Right atrium auricular region (tissue), 2 donors: ENCODE data around the gene KLRC3. TPM values are rescaled to one million over a fixed set of nuclear protein-coding genes. Genes with fewer than 3 reads are reported as not detected.
"Not testable (repeated sequence)": the region's sequence is repeated elsewhere in the genome, so short reads cannot be mapped to it uniquely, and the experiment has no call there.

ENCODE experiments used
- DNase-seq: peaks from one replicate; pipeline ENCODE4 v3.0.0-alpha.2; 2019; ENCODE audit warnings: low spot score
- H3K27ac ChIP-seq, 2 donors: fragments of 200-600 bp; sonication (generic); 1 replicate in 1 of 2; 2 replicates in 1 of 2; pipeline ENCODE4 v1.5.1; 2016 to 2019
- H3K27me3 ChIP-seq, 2 donors: fragments of 200-600 bp; sonication (generic); one replicate each; pipeline versions ENCODE4 v1.5.1 to v1.6.0; 2017 to 2019
- H3K36me3 ChIP-seq: fragments of 200-600 bp; sonication (generic); one replicate; pipeline ENCODE4 v1.5.1; 2016
- H3K4me1 ChIP-seq, 2 donors: fragments of 200-600 bp; sonication (generic); one replicate each; pipeline versions ENCODE4 v1.5.1 to v1.6.0; 2017 to 2019
- H3K4me3 ChIP-seq, 2 donors: fragments of 200-600 bp; sonication (generic); 1 replicate in 1 of 2; 2 replicates in 1 of 2; pipeline ENCODE4 v1.5.1; 2017 to 2019; ENCODE audit warnings: mild to moderate bottlenecking in 1 of 2, moderate library complexity in 1 of 2
- H3K9me3 ChIP-seq, 2 donors: fragments of 200-600 bp; sonication (generic); one replicate each; pipeline ENCODE4 v1.5.1; 2019
- total RNA-seq, 2 donors: library from RNA; depleted of rRNA; stranded (reverse); fragments of >200 nt; gene quantifications; one replicate each; pipeline ENCODE4 v1.1.0, GENCODE V29; 2016
- TF ChIP-seq, protein P1 (sequence below), 2 donors: fragments of 200-600 bp; sonication (generic); IDR thresholded peaks; one replicate each; pipeline ENCODE4 v1.5.1; 2019; ENCODE audit warnings: antibody characterized with exemption in 2 of 2

The KLRC3 gene
- total RNA-seq, 2 donors from 2014 or later, result not detected

DNA sequence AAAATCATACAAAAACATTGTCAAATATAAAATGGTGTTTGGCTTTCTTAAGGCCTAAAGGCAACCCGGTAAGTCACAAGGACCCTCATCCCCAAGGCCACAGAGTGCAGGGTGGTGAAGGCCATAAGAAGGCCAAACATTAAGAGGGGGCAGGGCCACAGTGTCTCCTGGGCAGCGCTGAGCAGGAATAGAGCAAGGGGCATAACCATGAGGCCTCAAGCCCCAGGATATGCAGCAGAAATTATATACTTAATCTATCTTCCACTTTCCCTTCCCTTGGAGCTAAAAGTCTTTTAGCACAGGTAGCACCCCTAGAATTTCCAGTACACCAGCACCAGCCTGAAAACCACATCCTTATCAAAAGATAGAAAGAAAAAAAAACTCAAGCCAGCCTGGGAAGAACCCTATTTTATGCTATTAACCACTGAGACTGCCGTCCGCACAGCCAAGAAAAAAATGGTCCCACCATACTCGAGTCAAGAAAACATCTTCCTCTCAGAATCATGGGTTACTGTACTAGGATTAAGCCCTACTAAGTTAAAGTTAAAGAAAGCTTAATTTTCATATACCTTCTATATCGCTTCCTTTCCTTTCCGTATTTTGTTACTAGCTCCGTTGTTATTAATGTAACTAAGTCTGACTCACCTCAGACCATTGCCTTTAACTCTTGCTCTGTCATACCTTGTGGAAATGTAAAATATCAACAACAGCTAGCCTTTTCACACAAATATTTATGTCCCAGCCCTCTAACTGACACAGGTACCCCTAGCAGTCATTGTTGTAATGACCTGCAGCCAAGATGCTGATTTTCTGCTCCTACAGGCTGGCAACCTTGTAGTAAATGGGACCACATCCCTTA is 50.6 kb downstream of the KLRC3 start:
- TF ChIP-seq, protein P1, sequence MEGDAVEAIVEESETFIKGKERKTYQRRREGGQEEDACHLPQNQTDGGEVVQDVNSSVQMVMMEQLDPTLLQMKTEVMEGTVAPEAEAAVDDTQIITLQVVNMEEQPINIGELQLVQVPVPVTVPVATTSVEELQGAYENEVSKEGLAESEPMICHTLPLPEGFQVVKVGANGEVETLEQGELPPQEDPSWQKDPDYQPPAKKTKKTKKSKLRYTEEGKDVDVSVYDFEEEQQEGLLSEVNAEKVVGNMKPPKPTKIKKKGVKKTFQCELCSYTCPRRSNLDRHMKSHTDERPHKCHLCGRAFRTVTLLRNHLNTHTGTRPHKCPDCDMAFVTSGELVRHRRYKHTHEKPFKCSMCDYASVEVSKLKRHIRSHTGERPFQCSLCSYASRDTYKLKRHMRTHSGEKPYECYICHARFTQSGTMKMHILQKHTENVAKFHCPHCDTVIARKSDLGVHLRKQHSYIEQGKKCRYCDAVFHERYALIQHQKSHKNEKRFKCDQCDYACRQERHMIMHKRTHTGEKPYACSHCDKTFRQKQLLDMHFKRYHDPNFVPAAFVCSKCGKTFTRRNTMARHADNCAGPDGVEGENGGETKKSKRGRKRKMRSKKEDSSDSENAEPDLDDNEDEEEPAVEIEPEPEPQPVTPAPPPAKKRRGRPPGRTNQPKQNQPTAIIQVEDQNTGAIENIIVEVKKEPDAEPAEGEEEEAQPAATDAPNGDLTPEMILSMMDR (IDR thresholded peaks at IDR 0.05), result no peak
- no peak overlapping the region for H3K4me3 ChIP-seq
- H3K4me1 ChIP-seq, result peaks cover 0 to 12% of the 10 kb centered on the region in 2 donors
- DNase-seq, result no peak
- no peak overlapping the region for H3K27ac ChIP-seq
- H3K27me3 ChIP-seq, result no peaks in the 10 kb centered on the region
- H3K9me3 ChIP-seq, result no peaks in the 10 kb centered on the region
- no peaks in the 10 kb centered on the region for H3K36me3 ChIP-seq

DNA sequence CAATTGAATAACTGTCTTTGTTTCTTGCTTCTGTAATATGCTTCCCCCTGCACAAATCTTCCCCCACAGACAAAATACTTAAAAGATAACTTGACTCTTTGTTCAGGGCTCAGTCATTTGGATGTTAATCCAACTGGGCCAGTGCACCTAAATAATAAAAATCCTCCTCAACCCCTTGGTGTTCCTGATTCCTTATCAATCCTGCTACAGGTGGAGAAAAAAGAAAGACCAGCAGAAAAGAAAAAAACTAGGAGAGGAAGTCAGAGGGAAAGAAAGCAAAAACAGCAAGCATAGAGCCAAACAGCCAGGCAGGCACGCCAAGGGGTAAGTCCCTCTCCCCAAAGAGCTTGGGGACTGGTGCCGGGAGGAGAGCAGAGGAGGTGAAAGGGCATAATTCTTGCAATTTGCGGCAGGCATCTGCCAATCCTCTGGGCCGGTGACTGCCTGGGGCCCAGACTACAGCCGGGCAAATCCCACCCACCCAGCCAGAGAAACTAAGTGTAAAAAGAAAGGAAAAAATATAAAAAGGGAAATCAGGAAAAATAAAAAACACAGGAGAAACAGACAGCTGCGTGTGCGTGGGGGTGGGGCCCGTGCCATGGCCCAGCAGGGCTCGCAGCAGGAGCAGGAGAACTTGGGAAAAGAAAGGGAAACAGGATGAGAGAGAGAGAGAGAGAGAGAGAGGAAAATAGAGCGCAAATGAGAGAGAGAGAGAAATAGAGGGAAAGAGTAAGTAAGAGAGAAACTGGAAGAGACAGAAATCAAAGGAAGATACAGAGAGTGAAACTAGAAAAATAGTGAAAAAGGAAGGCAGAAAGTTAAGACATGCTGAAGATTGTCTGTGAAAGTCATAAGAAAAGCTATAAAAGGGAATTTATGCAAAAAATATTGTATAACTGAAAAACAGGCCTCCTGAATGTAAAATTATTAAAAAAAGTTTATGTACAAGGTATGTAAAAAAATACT is 51.9 kb downstream of the KLRC3 start:
- H3K27me3 ChIP-seq, result no peaks in the 10 kb centered on the region
- H3K4me1 ChIP-seq, result peaks cover 0 to 12% of the 10 kb centered on the region in 2 donors
- H3K9me3 ChIP-seq, result no peaks in the 10 kb centered on the region
- no peak for DNase-seq
- TF ChIP-seq, protein P1 (IDR thresholded peaks at IDR 0.05), result no peak
- H3K27ac ChIP-seq, result peak overlapping the region; percentile 38 to 61
- H3K4me3 ChIP-seq, result peak overlapping the region in 1 of 2 donors; percentile 4
- H3K36me3 ChIP-seq, result no peaks in the 10 kb centered on the region

DNA sequence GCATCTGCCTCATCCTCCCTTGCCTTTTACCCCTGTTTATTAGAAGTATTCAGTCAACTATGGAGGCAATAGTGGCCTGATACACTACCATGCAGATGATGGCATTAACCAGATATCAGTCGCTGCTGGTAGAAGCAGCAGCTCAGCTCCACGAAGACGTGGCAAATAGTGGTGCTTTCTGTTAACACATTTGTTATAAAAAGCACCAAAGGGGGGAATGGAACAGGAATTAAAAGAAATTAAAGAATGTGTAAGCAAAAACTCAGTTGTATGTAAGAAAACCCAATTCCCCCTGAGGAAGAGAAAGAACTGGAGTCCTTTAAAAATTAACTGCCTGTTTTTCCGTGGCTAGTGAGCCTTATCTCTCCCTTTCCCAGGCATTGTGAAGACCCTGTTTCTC is 52.7 kb downstream of the KLRC3 start:
- H3K4me3 ChIP-seq, H3K9me3 ChIP-seq, H3K36me3 ChIP-seq, DNase-seq, H3K27ac ChIP-seq, H3K27me3 ChIP-seq: not testable (repeated sequence)
- peaks cover 0 to 12% of the 10 kb centered on the region in 2 donors for H3K4me1 ChIP-seq

DNA sequence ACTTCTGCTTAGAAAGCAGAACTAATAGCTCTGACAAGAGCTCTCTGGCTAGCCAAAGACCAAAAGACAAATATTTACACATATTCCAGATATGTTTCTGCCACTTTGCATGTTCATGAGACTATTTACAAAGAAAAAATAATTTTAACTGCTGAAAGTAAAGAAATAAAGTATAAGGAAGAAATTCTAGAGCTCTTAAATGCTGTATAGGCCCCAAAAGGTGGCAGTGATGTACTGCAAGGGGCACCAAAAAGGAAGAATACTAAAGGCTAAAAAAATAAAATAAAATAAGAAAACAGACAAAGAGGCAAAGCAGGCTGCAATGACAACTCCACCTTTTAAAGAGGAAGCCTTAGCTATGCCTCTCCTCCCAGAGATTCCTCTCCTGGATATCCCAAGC is 53.5 kb downstream of the KLRC3 start:
- Histone ChIP-seq H3K27ac (peak overlapping the region; percentile 84 to 92), H3K4me1 (peaks cover 0 to 13% of the 10 kb centered on the region in 2 donors)

DNA sequence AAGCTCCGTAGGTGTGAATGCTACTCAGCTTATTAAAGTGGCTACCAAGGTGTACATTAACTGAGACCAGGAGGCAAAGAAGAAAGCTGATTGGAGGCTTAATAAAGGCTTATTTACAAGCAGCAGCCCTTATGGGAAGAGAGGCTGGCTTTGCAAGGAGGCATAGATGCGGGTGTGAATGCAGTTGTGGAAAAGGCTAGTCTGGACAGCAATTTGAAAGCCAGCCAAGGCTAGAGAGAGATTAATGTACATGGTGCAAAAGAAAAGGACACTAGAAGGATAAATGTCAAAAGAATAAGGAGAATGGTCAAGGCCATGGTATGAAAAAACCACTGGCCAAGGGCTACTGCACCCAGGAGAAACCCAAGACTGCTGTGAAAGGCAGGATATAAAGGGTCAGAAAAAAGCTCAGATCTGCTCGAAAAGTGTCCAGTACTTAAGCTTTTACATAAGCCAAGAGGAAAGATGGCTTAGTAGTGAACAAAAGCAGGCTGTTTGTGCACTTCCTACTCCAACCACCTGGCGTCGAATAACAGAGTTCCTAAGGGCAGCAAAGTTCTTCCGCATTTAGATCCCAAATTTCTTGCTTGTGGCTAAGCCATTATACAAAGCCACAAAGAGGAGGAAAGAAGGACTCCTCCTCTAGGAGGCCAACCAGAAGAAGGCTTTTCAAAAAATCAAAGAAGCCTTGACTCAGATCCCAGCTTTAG is 54.5 kb downstream of the KLRC3 start:
- Histone ChIP-seq H3K27me3 (no peaks in the 10 kb centered on the region), H3K9me3 (no peaks in the 10 kb centered on the region), H3K27ac (peak overlapping the region; percentile 84 to 92), H3K4me1 (peaks cover 0 to 20% of the 10 kb centered on the region in 2 donors), H3K4me3 (peak overlapping the region; percentile 63 to 67), H3K36me3 (no peaks in the 10 kb centered on the region)
- DNase-seq, result no peak
- TF ChIP-seq, protein P1 (IDR thresholded peaks at IDR 0.05), result peak in 1 of 2 donors; percentile 27

More for the DNA sequence above, 53.5 kb downstream of the KLRC3 start:
- Histone ChIP-seq H3K36me3 (no peaks in the 10 kb centered on the region), H3K9me3 (no peaks in the 10 kb centered on the region), H3K4me3 (no peak overlapping the region), H3K27me3 (no peaks in the 10 kb centered on the region)
- DNase-seq, result no peak
- TF ChIP-seq, protein P1 (IDR thresholded peaks at IDR 0.05), result peak in 1 of 2 donors; percentile 31
